HG02884 (cell line): ENCODE data around the gene LAMC3.

Experiments used
- ATAC-seq: cut with Tn5 transposase; IDR thresholded peaks from one replicate; pipeline ENCODE4 v1.9.1; 2021; ENCODE audit warnings: mild to moderate bottlenecking, moderate library complexity; ENCODE audit not compliant: unreplicated experiment

The LAMC3 gene

GRCh38 chr9:131039129-131039954, 30.4 kb downstream of the LAMC3 start:
- no peak for ATAC-seq

DNA sequence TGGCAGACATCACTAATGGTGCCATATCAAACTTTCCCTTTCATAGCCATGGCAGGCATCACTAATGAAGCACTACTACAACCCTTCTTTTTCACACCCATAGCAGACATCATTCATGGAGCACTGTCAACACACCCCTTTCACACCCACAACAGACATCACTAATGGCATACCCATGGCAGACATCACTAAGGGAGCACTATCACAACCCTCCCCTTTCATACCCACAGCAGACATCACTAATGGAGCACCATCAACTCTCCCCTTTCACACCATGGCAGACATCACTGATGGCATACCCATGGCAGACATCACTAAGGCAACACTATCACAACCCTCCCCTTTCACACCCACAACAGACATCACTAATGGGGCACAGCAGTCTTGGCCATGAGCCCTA, 33.7 kb downstream of the LAMC3 start:
- ATAC-seq, result no peak

DNA sequence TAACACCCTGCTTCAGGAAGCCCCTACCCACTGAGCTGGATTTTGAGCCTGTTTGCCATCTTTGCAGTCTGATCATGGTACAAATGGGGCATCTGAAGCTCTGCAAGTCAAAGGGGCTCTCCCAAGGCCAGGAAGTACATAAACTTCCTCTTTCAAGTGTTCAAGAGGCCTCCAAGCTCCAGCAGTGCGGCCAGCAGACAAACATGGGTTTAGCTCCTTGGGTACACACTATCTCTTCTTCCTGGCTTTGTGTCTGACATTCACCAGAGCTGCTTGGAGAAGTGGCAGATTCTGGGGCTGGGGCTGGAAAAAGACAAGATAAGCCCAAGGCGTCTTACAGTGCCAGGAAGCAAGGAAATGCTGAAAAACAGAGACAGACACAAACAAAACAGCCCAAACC, 34.1 kb downstream of the LAMC3 start:
- ATAC-seq, result no peak

DNA sequence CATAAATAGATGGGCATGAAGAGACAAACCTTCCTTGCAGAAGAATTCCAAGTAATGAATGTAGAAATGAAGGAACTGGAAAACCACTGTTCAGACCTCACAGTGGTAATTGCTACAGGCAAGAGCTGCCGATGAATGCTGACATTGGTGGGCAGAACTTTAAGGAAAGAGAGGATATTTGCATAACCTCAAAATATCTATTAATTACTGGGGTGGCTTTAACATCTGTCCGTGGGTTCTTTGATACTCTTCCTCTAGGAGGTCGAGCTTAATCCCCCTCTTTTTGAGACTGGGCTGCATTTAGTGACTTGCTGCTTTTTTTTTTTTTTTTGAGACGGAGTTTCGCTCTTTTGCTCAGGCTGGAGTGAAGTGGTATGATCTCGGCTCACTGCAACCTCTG, 34.7 kb downstream of the LAMC3 start:
- ATAC-seq, result no peak

GRCh38 chr9:131045300-131046092, 36.5 kb downstream of the LAMC3 start:
- no peak for ATAC-seq

DNA sequence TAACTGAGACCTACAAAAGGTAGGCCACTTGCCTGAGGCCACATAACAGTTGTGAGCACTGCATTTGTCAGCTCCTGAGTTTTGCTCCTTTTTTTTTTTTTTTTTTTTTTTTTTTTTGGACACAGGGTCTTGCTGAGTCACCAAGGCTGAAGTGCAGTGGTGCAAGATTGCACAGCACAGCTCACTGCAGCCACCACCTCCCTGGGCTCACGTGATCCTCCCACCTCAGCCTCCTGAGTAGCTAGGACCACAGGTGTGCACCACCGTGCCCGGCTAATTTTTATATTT, 37.1 kb downstream of the LAMC3 start:
- ATAC-seq, result no peak

DNA sequence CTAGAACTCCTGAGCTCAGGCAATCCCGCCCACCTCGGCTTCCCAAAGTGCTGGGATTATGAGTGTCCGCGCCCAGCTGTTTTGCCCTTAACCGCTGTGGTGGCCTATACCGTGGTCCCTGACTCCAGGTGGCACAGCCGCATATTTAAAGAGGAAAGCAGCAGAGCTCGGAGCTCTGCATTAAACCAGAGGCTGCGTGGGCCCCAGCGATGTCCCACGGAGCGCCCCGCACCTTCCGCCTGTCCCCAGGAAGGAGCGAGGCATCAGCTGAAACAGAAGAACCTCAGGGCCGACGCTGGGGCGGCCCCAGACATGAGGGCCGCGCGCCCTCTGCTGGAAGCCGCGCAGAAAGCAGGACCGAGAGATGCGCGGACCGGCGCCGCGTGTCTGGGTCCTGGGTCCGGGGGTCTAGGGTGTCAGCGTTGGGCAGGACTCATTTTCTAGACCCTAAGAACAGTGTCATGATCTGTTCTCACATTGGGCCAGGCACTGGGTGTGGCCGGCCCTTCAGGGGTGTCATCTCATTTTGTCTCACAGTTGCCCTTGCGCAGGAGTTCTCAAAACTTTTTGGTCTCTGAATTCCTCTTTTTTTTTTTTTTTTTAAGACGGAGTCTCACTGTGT, 37.7 kb downstream of the LAMC3 start:
- no peak for ATAC-seq

- ATAC-seq, result no peak
Measured at GRCh38 chr9:131048332-131048731, 39.4 kb downstream of the LAMC3 start.

- ATAC-seq, result no peak
Measured at GRCh38 chr9:131048820-131049219, 39.8 kb downstream of the LAMC3 start.

DNA sequence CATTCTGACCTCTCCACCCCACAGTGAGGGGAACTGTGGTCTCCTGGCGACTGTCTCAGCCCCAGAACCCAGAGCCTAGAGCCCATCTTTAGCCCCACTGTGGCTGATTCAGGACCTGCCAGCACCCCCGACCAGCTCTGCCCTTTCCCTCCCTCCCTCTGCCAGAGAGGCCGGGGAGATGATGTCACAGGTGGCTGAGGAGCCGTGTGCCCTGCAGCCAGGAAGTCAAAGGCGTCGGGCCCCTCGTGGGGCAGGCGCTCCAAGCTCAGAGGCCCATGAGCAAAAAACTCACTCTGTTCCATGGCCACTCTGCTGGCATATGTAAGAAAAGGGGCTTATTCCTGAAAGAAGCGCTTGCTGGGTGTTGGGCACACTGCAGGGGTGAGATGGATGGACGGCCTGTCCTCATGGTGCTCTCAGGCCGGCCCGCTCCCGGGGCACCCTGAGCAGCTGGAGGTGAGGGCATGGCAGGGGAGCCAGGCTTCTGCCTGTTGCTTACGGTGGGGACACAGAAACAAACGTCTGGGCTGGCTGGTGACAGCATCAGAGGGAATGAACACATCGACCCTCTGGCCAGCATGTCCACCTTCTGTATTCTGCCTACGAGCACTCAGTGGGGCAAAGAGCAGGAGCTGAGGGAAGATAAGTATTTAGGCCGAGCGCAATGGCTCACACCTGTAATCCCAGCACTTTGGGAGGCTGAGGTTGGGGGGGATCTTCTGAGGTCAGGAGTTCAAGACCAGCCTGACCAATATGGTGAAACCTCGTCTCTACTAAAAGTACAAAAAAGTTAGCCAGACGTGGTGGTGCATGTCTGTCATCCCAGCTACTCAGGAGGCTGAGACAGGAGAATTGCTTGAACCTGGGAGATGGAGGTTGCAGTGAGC, 41.1 kb downstream of the LAMC3 start:
- no peak for ATAC-seq

DNA sequence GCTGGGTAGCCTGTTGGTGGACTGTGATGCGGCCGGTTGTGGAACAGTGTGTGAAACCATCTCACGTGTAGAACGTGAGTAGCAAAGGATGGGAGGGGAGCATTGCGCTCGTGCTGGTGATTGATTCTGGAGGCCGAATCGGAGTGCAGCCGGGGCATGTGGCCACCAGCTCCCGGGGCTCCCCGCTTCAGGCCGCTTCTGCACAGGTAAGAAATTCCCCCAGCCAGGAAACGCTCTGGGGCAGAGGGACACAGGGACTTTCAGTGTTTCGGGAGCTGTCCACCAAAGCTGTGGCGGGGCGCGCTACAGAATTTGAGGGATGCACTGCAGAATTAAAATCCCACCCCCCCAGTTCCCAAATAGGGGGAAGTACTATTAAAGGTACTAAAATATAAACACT, 41.9 kb downstream of the LAMC3 start:
- ATAC-seq, result no peak

DNA sequence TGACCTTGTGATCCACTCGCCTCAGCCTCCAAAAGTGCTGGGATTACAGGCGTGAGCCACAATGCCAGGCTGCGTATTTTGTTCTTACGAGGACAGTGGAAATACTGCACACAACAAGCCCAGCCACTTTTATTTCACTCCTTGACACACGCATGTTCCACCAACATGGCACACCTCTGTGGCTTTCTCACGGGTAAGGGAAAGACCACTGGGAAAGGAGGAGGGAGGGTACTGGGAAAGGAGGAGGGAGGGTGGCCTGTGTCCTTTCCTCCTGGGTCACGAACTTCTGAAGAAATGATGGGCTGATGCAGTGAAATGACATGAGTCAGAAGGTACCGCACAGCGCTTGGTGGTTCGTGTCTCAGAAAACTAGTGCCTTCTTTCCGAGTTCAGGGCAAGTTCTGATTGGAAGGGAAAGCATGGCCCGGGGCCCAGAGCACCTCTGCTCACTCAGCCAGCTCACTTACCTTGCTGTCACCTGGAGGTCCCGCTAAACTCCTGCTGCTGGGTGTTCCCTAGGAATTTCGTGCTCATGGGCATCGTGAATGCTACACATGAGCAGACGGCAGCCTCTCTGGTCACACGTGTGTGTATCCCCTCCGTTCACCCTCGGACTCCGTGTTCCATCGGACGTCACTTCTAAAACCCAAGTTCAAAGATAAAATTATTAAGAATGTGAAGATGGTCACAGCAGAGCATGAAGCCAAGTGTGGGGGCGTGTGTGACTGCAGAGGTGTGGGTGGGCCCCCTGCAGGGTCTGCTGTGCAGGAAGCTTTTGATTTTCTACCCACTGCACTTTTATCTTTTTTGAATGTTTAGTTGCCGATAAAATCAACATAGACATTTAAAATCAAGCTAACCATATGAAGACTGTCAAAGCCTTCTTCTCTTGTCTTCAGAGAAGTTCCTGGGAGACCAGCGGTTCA, 42.9 kb downstream of the LAMC3 start:
- no peak for ATAC-seq

DNA sequence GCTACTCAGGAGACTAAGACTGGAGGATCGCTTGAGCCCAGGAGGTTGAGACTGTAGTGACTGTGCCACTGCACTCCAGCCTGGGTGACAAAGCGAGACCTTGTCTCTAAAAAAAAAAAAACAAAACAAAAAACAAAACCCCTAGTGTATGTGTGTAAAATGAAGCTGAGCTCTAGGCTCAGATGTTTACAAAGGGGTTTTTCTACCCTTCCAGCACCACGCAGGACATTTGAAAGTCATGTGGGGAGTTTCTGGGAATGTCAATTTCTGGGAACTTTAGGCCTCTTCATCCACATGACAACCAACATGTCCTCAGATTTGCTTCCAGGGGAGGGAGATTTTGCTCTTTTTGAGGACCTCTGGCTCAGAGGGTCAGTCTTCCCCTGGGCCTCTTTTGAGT, 44.9 kb downstream of the LAMC3 start:
- ATAC-seq, result no peak

DNA sequence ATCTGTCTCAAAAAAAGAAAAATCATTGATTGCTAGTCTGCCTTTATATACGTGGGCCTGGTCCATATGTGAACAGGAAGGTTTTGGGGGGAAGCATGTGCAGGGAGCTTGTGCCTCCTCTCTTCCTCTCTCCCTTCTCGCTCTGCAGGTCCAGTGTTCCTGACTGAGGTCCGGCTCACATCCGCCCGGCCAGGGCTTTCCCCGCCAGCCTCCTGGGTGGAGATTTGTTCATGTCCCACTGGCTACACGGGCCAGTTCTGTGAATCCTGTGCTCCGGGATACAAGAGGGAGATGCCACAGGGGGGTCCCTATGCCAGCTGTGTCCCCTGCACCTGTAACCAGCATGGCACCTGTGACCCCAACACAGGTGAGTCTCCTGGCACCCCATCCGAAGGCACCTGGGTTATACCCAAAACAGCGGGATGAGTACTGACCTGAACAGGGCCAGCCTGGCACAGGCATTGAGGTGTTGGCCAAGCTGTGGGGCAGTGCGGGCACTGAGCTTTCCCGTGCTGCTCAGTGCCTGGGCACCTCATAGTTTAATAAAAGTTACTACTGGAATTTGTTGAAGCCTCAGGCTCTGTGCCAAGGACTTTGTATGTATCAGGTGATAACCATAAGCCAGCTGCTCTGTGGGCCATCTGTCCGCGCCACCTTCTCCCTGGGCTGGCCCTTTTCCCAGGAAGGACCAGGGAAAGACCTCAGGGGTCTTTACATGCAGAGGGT, 48.0 kb downstream of the LAMC3 start:
- ATAC-seq, result no peak

DNA sequence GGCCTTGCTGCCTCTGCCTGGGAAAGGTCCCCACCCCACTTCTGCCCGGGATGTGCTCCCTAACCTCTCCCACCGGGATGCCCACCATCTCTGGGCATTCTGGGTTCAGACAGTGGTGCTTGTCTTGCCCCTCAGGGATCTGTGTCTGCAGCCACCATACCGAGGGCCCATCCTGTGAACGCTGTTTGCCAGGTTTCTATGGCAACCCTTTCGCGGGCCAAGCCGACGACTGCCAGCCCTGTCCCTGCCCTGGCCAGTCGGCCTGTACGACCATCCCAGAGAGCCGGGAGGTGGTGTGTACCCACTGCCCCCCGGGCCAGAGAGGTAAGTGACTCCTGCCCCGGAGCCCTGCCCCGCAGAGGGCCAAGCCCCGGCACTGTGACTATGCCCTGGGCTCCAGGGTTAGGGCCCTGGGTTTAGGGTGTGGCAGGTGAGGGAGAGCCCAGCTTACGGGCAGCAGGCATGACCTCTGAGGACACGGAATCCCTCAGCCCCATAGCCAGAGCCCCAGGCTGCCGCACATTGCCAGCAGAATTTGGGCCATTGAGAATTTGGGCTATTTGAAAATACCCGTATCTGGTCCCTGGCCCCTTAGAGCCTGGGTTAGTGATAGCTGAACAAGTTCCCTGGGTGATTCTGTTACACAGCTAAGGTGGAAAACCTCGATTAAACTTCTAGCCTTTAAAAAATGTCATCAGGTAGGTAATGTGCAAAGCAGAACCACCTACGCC, 52.1 kb downstream of the LAMC3 start:
- ATAC-seq, result no peak

DNA sequence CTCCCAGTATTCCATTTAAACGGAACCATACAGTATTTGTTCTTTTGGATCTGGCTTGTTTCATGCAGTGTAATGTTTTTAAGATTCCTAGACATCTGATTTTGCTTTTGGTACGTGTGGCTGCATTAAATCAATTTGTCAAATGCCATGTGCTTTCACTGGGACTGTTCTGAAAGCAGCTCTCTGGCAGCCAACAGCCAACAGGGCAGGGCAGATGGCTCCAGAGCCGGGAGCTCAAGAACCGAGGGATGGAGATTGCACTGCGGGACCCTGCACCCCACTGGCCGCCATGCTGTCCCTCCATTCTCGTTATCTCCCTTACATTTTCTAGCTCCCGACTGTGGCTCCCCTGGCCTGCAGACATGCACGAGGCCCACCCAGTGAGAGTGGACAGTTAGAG, 54.0 kb downstream of the LAMC3 start:
- no peak for ATAC-seq

GRCh38 chr9:131065599-131065998, 56.6 kb downstream of the LAMC3 start:
- no peak for ATAC-seq

DNA sequence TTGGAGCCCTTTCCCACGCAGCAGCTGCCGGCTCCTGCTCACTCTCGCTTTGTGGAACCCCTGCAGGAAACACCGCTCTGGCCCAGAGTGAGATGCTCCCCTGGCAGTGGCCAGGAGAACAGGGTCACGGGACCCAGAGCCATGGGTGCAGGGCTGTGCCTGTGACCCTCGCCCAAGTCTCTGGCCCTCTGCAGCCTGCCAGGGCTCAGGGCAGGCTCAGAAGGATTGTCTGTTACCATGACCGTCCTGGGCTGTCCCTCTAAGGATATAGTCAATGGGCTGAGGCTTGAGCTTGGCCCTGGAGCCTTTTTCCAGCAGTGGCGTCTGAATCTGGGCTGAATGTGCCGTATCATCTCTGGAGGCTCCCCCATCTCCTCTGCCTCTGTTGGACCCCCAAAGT, 58.7 kb downstream of the LAMC3 start:
- no peak for ATAC-seq
